Gastroesophageal sphincter (tissue), 4 donors: ENCODE data around the gene MATN4. TPM values are rescaled to one million over a fixed set of nuclear protein-coding genes. Genes with fewer than 3 reads are reported as not detected.
A peak's percentile ranks its signal among the peaks of the same experiment; 100 is the strongest.

Source experiments
- ATAC-seq: fragments of 150-250 bp; one replicate; pipeline ENCODE4 v1.9.1; 2016; ENCODE audit warnings: mild to moderate bottlenecking, moderate library complexity
- H3K27ac ChIP-seq, 4 donors: fragments of 200-600 bp; sonication (generic) in 3 of 4; 1 replicate in 3 of 4; 2 replicates in 1 of 4; pipeline ENCODE4 v1.5.1; 2016 to 2019
- H3K27me3 ChIP-seq: fragments of 200-600 bp; sonication (generic); one replicate; pipeline ENCODE4 v1.5.1; 2019
- H3K36me3 ChIP-seq, 2 donors: fragments of 200-600 bp; sonication (generic); one replicate each; pipeline ENCODE4 v1.5.1; 2019; ENCODE audit warnings: control low read depth in 1 of 2
- H3K4me1 ChIP-seq, 3 donors: fragments of 200-600 bp; sonication (generic); 1 replicate in 2 of 3; 2 replicates in 1 of 3; pipeline ENCODE4 v1.5.1; 2016 to 2019; ENCODE audit warnings: control low read depth in 2 of 3
- H3K4me3 ChIP-seq, 2 donors: fragments of 200-600 bp; sonication (generic); one replicate each; pipeline ENCODE4 v1.5.1; 2019; ENCODE audit warnings: mild to moderate bottlenecking in 1 of 2, moderate library complexity in 1 of 2
- H3K9me3 ChIP-seq, 3 donors: fragments of 200-600 bp; sonication (generic); one replicate each; pipeline ENCODE4 v1.5.1; 2017 to 2019; ENCODE audit warnings: control low read depth in 2 of 3
- CTCF ChIP-seq, 4 experiments: fragments of 200-600 bp in 2 of 4; fragments of 450-650 bp in 2 of 4; sonication (generic) in 1 of 4; IDR thresholded peaks; one replicate each; pipeline ENCODE4 v1.5.1; 2017 to 2019; ENCODE audit warnings: antibody characterized with exemption in 4 of 4, mild to moderate bottlenecking in 2 of 4, moderate library complexity in 2 of 4
- EP300 ChIP-seq: sonication (generic); formaldehyde crosslinking; IDR thresholded peaks from one replicate; pipeline ENCODE4 v1.6.1; 2017; ENCODE audit warnings: antibody characterized with exemption, mild to moderate bottlenecking
- POLR2A ChIP-seq, 2 donors: fragments of 450-650 bp; IDR thresholded peaks; one replicate each; pipeline ENCODE4 v1.6.1; 2017; ENCODE audit warnings: antibody characterized with exemption in 2 of 2, mild to moderate bottlenecking in 2 of 2, moderate library complexity in 1 of 2
- POLR2AphosphoS5 ChIP-seq: sonication (generic); formaldehyde crosslinking; IDR thresholded peaks from one replicate; pipeline ENCODE4 v1.6.1; 2017; ENCODE audit warnings: antibody characterized with exemption
- WGBS, 2 donors: methylation state at CpG; one replicate each; pipeline ENCODE4 v1.1.5; 2018; ENCODE audit warnings: low coverage in 1 of 2; 5-methylcytosine and 5-hydroxymethylcytosine counted together
- total RNA-seq, 4 donors: library from RNA; depleted of rRNA; stranded (reverse); fragments of >200 nt; gene quantifications; one replicate each; pipeline ENCODE4 v1.1.0, GENCODE V29; 2016

The MATN4 gene
- total RNA-seq, 4 donors from 2014 or later, result not detected

GRCh38 chr20:45307076-45307640, 941 bp downstream of the MATN4 start:
- Histone ChIP-seq H3K36me3 (no peaks in the 10 kb centered on the region), H3K27ac (no peak overlapping the region), H3K9me3 (no peaks in the 10 kb centered on the region), H3K4me1 (peaks cover 0 to 21% (median 3%) of the 10 kb centered on the region in 3 donors), H3K27me3 (peaks cover 82% of the 10 kb centered on the region), H3K4me3 (no peak overlapping the region)
- 29 to 75% methylated on average over 2 to 4 of the region's 16 CpGs for WGBS, 2 donors
- TF ChIP-seq CTCF (IDR thresholded peaks at IDR 0.05) (no peak), POLR2AphosphoS5 (no peak), EP300 (no peak), POLR2A (IDR thresholded peaks at IDR 0.05) (no peak)
- ATAC-seq, result no peak

GRCh38 chr20:45306431-45306982, 1.6 kb downstream of the MATN4 start, which contains the start of gene RBPJL:
TSS of gene RBPJL (plus strand) at chr20:45306840. CDS start at chr20:45306923, 83 bp downstream.
- peak; percentile 55 to 87 (median 67) for TF ChIP-seq CTCF (IDR thresholded peaks at IDR 0.05)
- TF ChIP-seq POLR2A (IDR thresholded peaks at IDR 0.05), result no peak
- no peak for TF ChIP-seq POLR2AphosphoS5
- no peak for TF ChIP-seq EP300
- H3K4me1 ChIP-seq, result peaks cover 0 to 18% (median 3%) of the 10 kb centered on the region in 3 donors
- 40 to 45% methylated on average over 1 to 10 of the region's 41 CpGs for WGBS, 2 donors
- H3K27me3 ChIP-seq, result peaks cover 79% of the 10 kb centered on the region
- no peak within 1 kb of the TSS for H3K27ac ChIP-seq
- no peak for ATAC-seq
- no peaks in the 10 kb centered on the region for H3K36me3 ChIP-seq
- H3K4me3 ChIP-seq, result no peak within 1 kb of the TSS
- no peaks in the 10 kb centered on the region for H3K9me3 ChIP-seq

- TF ChIP-seq CTCF (IDR thresholded peaks at IDR 0.05) (no peak), POLR2AphosphoS5 (no peak), POLR2A (IDR thresholded peaks at IDR 0.05) (no peak), EP300 (no peak)
- no peaks in the 10 kb centered on the region for H3K9me3 ChIP-seq
- H3K27me3 ChIP-seq, result peaks cover 81% of the 10 kb centered on the region
- no peak overlapping the region for H3K4me3 ChIP-seq
- ATAC-seq, result no peak
- WGBS, 2 donors, result 94 to 100% methylated on average over 2 of the region's 4 CpGs
- no peak overlapping the region for H3K27ac ChIP-seq
- no peaks in the 10 kb centered on the region for H3K36me3 ChIP-seq
- H3K4me1 ChIP-seq, result peaks cover 0 to 16% (median 3%) of the 10 kb centered on the region in 3 donors
Observed at GRCh38 chr20:45305262-45305661, 2.8 kb downstream of the MATN4 start.

- peaks cover 0 to 16% (median 3%) of the 10 kb centered on the region in 3 donors for H3K4me1 ChIP-seq
- no peaks in the 10 kb centered on the region for H3K36me3 ChIP-seq
- TF ChIP-seq POLR2AphosphoS5 (no peak), EP300 (no peak), CTCF (IDR thresholded peaks at IDR 0.05) (no peak), POLR2A (IDR thresholded peaks at IDR 0.05) (no peak)
- peaks cover 86% of the 10 kb centered on the region for H3K27me3 ChIP-seq
- H3K4me3 ChIP-seq, result no peak overlapping the region
- no peak for ATAC-seq
- 85 to 100% methylated on average over 3 to 12 of the region's 43 CpGs for WGBS, 2 donors
- no peaks in the 10 kb centered on the region for H3K9me3 ChIP-seq
- H3K27ac ChIP-seq, result no peak overlapping the region
Observed at GRCh38 chr20:45304464-45304999, 3.6 kb downstream of the MATN4 start.
